Measurements from ENCODE around the gene ADRA2C.

ADRA2C gene

DNA sequence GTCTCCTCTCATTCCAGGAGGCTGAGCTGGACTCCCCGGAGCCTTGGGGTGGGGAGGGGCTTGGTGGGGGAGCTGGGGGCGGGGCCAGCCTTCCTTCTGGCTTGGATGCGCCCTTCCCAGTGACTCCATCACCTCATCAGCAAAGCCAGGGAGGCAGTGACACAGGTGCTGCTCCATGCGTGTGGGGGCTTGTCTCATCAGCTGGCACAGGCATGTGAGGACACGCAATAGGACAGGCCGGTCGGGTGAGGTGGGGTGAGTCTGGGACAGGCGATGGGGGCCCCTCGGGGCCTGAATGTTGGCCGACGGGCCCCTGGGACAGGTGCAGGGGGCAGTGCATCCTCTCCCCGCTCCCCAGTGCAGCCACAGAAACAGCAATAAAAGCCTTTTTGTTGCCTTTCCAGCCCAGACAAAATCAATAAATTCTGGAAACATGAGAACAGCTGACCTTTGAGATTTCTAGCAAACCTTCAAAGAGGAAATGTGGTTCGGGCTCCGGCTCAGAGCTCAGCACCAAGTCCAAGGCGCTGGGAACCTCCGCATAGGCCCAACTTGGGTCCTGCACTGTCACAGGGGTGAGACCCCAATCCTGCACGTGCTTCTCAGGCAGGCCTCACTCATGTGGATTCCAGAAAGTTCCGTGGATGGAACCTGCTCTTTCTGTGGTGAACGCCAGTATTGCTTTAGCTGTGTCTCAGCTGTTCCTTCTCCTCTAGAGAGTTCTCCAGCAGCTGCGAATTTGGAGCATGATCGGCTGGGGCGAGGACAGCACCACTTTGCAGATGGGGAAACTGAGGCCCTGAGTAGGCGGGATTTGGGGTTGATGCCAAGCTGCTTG lies 18.5 kb downstream of the ADRA2C start:
- Histone ChIP-seq H3K4me1 (ENCODE audit: insufficient read depth, insufficient read length) (peaks cover 31% of the 10 kb centered on the region), H3K27me3 (ENCODE audit: insufficient read depth, insufficient read length) (peaks cover 7% of the 10 kb centered on the region), H3K9ac (ENCODE audit: insufficient read length, low read depth) (no peak overlapping the region), H3K9me3 (ENCODE audit: insufficient read depth, low read length) (peaks cover 7% of the 10 kb centered on the region; the same call in 1 of the 2 replicates), H3K4me3 (ENCODE audit: insufficient read length, low read depth) (no peak overlapping the region), H3K36me3 (ENCODE audit: insufficient read depth, insufficient read length, low read length) (no peaks in the 10 kb centered on the region)
- no peak for TF ChIP-seq YY1 (IDR thresholded peaks at IDR 0.05; ENCODE audit: insufficient read depth, insufficient read length)
- TF ChIP-seq ZNF274 (IDR thresholded peaks at IDR 0.05; ENCODE audit: low read depth, low read length), result no peak
- no peak for TF ChIP-seq SUZ12 (IDR thresholded peaks at IDR 0.05; ENCODE audit: extremely low read depth, insufficient read depth, insufficient read length)
- DNase-seq (ENCODE audit: low read depth, low spot score), result no peak

DNA sequence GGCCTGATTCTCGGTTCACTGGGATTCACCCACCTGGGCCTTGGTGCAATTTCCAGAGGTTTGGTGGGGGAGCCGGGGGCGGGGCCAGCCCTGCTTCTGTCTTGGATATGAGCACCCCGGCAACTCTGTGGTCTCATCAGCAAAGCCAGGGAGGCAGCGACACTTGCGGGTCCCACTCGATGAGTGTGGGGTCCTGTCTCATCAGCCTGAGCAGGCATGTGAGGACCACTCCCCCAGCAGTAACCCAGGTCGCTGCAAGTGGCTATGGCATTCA lies 19.0 kb downstream of the ADRA2C start:
- TF ChIP-seq ZNF274 (IDR thresholded peaks at IDR 0.05; ENCODE audit: low read depth, low read length), result no peak
- peaks cover 31% of the 10 kb centered on the region for H3K4me1 ChIP-seq (ENCODE audit: insufficient read depth, insufficient read length)
- H3K27me3 ChIP-seq (ENCODE audit: insufficient read depth, insufficient read length), result peaks cover 13% of the 10 kb centered on the region
- H3K36me3 ChIP-seq (ENCODE audit: insufficient read depth, insufficient read length, low read length), result no peaks in the 10 kb centered on the region
- DNase-seq (ENCODE audit: low read depth, low spot score), result no peak
- H3K9me3 ChIP-seq (ENCODE audit: insufficient read depth, low read length), result peaks cover 7% of the 10 kb centered on the region; the same call in 1 of the 2 replicates
- no peak overlapping the region for H3K4me3 ChIP-seq (ENCODE audit: insufficient read length, low read depth)
- no peak overlapping the region for H3K9ac ChIP-seq (ENCODE audit: insufficient read length, low read depth)

DNA sequence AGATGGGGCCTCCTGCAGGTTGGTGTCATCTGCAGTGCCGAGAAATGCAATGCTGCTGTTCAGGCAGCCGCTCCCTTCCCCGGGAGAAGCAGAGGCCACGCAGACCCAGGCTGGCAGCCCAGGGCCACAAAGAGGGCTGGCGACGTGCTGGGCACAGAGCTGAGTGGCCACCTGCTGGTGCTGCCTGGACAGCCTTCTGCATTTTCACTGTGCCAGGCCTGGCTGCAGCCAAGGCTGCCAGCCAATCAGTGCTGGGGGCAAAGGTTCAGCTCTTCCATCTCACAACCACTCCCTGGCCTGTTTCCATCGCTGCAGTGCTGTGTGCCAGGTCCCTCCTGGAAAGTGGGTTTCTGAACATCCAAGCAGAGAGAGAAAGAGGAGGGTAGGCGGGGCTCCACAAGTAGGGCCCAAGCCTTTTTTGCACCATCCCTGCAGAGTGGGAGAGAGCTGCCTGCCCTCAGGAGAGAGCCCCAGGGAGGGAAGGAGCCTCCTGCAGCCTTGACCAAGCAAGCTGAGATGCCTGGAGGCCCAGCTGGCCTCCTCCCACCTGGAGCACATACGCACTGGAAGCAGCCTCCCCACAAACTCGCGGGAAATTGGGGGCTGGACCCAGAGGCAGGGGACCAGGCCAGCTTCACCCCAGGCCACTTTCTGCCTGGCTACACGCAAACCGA lies 20.1 kb downstream of the ADRA2C start:
- H3K36me3 ChIP-seq (ENCODE audit: insufficient read depth, insufficient read length, low read length), result no peaks in the 10 kb centered on the region

GRCh38 chr4:3787489-3788365 lies 21.5 kb downstream of the ADRA2C start:
- Histone ChIP-seq H3K9ac (ENCODE audit: insufficient read length, low read depth) (no peak overlapping the region), H3K36me3 (ENCODE audit: insufficient read depth, insufficient read length, low read length) (no peaks in the 10 kb centered on the region), H3K4me3 (ENCODE audit: insufficient read length, low read depth) (no peak overlapping the region), H3K27me3 (ENCODE audit: insufficient read depth, insufficient read length) (peaks cover 34% of the 10 kb centered on the region), H3K9me3 (ENCODE audit: insufficient read depth, low read length) (no peaks in the 10 kb centered on the region), H3K4me1 (ENCODE audit: insufficient read depth, insufficient read length) (peaks cover 29% of the 10 kb centered on the region)
- DNase-seq (ENCODE audit: low read depth, low spot score), result no peak
- TF ChIP-seq SUZ12 (IDR thresholded peaks at IDR 0.05; ENCODE audit: extremely low read depth, insufficient read depth, insufficient read length) (no peak), YY1 (IDR thresholded peaks at IDR 0.05; ENCODE audit: insufficient read depth, insufficient read length) (no peak), ZNF274 (IDR thresholded peaks at IDR 0.05; ENCODE audit: low read depth, low read length) (no peak)

More for the DNA sequence above, 20.1 kb downstream of the ADRA2C start:
- Histone ChIP-seq H3K4me1 (ENCODE audit: insufficient read depth, insufficient read length) (peaks cover 31% of the 10 kb centered on the region), H3K9me3 (ENCODE audit: insufficient read depth, low read length) (peaks cover 4% of the 10 kb centered on the region; the same call in 1 of the 2 replicates), H3K4me3 (ENCODE audit: insufficient read length, low read depth) (no peak overlapping the region), H3K9ac (ENCODE audit: insufficient read length, low read depth) (no peak overlapping the region), H3K27me3 (ENCODE audit: insufficient read depth, insufficient read length) (peaks cover 23% of the 10 kb centered on the region)
- no peak for TF ChIP-seq SUZ12 (IDR thresholded peaks at IDR 0.05; ENCODE audit: extremely low read depth, insufficient read depth, insufficient read length)
- no peak for TF ChIP-seq ZNF274 (IDR thresholded peaks at IDR 0.05; ENCODE audit: low read depth, low read length)
- no peak for TF ChIP-seq YY1 (IDR thresholded peaks at IDR 0.05; ENCODE audit: insufficient read depth, insufficient read length)
- no peak for DNase-seq (ENCODE audit: low read depth, low spot score)

GRCh38 chr4:3788366-3788660 lies 22.1 kb downstream of the ADRA2C start:
- Histone ChIP-seq H3K27me3 (ENCODE audit: insufficient read depth, insufficient read length) (peaks cover 34% of the 10 kb centered on the region), H3K4me1 (ENCODE audit: insufficient read depth, insufficient read length) (peaks cover 28% of the 10 kb centered on the region), H3K4me3 (ENCODE audit: insufficient read length, low read depth) (no peak overlapping the region), H3K36me3 (ENCODE audit: insufficient read depth, insufficient read length, low read length) (no peaks in the 10 kb centered on the region), H3K9ac (ENCODE audit: insufficient read length, low read depth) (peak overlapping the region; percentile 12), H3K9me3 (ENCODE audit: insufficient read depth, low read length) (no peaks in the 10 kb centered on the region)
- no peak for TF ChIP-seq ZNF274 (IDR thresholded peaks at IDR 0.05; ENCODE audit: low read depth, low read length)
- no peak for TF ChIP-seq YY1 (IDR thresholded peaks at IDR 0.05; ENCODE audit: insufficient read depth, insufficient read length)
- TF ChIP-seq SUZ12 (IDR thresholded peaks at IDR 0.05; ENCODE audit: extremely low read depth, insufficient read depth, insufficient read length), result no peak
- DNase-seq (ENCODE audit: low read depth, low spot score), result no peak

DNA sequence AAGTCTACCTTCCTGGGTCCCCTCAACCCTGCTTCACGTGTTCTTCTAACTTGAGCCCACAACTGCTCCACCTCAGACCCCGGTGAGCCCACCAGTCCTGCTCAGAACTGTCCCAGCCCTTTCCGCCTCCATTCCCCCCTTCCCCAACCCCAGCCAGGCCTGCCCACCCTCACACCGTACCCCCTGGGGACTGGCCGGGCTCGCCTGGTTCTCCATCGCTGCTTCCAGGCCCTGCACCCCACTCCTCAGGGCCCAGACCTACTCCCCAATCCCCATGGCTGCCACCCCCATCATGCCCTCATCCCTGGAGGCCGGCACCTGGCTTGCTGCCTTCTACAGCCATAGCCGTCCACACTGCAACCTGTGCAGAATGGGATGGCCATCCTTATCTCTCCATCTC lies 23.4 kb downstream of the ADRA2C start:
- Histone ChIP-seq H3K4me1 (ENCODE audit: insufficient read depth, insufficient read length) (peaks cover 19% of the 10 kb centered on the region), H3K36me3 (ENCODE audit: insufficient read depth, insufficient read length, low read length) (no peaks in the 10 kb centered on the region), H3K9ac (ENCODE audit: insufficient read length, low read depth) (no peak overlapping the region), H3K27me3 (ENCODE audit: insufficient read depth, insufficient read length) (peaks cover 34% of the 10 kb centered on the region), H3K9me3 (ENCODE audit: insufficient read depth, low read length) (peaks cover under 1% of the 10 kb centered on the region; the same call in 1 of the 2 replicates), H3K4me3 (ENCODE audit: insufficient read length, low read depth) (no peak overlapping the region)
- TF ChIP-seq SUZ12 (IDR thresholded peaks at IDR 0.05; ENCODE audit: extremely low read depth, insufficient read depth, insufficient read length) (no peak), YY1 (IDR thresholded peaks at IDR 0.05; ENCODE audit: insufficient read depth, insufficient read length) (no peak), ZNF274 (IDR thresholded peaks at IDR 0.05; ENCODE audit: low read depth, low read length) (no peak)
- DNase-seq (ENCODE audit: low read depth, low spot score), result no peak
